Peyer's patch (tissue), 4 donors: ENCODE results near the gene RTTN.

Source experiments
- CTCF ChIP-seq, 6 experiments: fragments of 450-650 bp in 4 of 6; fragments of 200-600 bp in 2 of 6; sonication (generic) in 1 of 6; IDR thresholded peaks; one replicate each; pipeline ENCODE4 v1.5.1; 2017 to 2019; ENCODE audit warnings: antibody characterized with exemption in 6 of 6, mild to moderate bottlenecking in 3 of 6, moderate library complexity in 1 of 6
- POLR2A ChIP-seq, 2 donors: fragments of 450-650 bp; IDR thresholded peaks; one replicate each; pipeline ENCODE4 v1.5.1; 2017; ENCODE audit warnings: antibody characterized with exemption in 2 of 2, mild to moderate bottlenecking in 2 of 2, moderate library complexity in 2 of 2

GRCh38 chr18:70233974-70234373 lies 28.5 kb upstream of the RTTN start:
- TF ChIP-seq CTCF (IDR thresholded peaks at IDR 0.05) (no peak), POLR2A (IDR thresholded peaks at IDR 0.05) (no peak)
